GM12878 (cell line): ENCODE measurements around the gene STAG1. TPM values are rescaled to one million over a fixed set of nuclear protein-coding genes. Genes with fewer than 3 reads are reported as not detected.

ENCODE experiments used
- ATAC-seq: fragments of 200-7000 bp; cut with Tn5 transposase; 3 replicates; pipeline ENCODE4 v1.9.1; 2020; ENCODE audit warnings: mild to moderate bottlenecking, moderate library complexity
- BruUV-seq: library from RNA; stranded (reverse); fragments of 400-500 nt; replicated peaks from 2 replicates; lab custom pipeline; 2021; lab: Mats Ljungman, UMichigan
- CTCF ChIA-PET: fragments of 300-600 bp; sonication (Branson Sonifier 250); formaldehyde crosslinking; extraction: SDS; loops from one replicate; lab custom pipeline; 2021; ENCODE audit warnings: inconsistent platforms; lab: Yijun Ruan, JAX
- POLR2A ChIA-PET: fragments of 350-600 bp; formaldehyde crosslinking; extraction: SDS; loops from one replicate; lab custom pipeline; 2021; ENCODE audit warnings: inconsistent platforms; lab: Charles Lee
- RAD21 ChIA-PET: fragments of 300-600 bp; sonication (Branson Sonifier 250); formaldehyde crosslinking; loops from one replicate; lab custom pipeline; 2023; ENCODE audit warnings: antibody characterized with exemption; ENCODE audit not compliant: unreplicated experiment; lab: Charles Lee
- SMC1A ChIA-PET: fragments of 300-600 bp; sonication (Branson Sonifier 250); formaldehyde crosslinking; loops from one replicate; lab custom pipeline; 2023; ENCODE audit not compliant: unreplicated experiment, uncharacterized antibody; lab: Charles Lee
- DNase-seq: peaks from one replicate; pipeline ENCODE4 v3.0.0-alpha.2; 2011; ENCODE audit warnings: low read depth, low spot score
- FAIRE-seq: peaks from 3 replicates; lab custom pipeline; 2011; peaks lifted over from hg19 to GRCh38; lab: Jason Lieb, UNC
- H2AFZ ChIP-seq: 2 replicates; pipeline ENCODE4 v1.6.0; 2011; ENCODE audit warnings: low read depth, low read length, control low read depth; ENCODE audit not compliant: control insufficient read depth
- H3K27ac ChIP-seq: 2 replicates; pipeline ENCODE4 v1.5.1; 2011; ENCODE audit warnings: control low read depth; ENCODE audit not compliant: control insufficient read depth, insufficient read depth
- H3K27me3 ChIP-seq, 2 experiments: replicated peaks in 1 of 2; 2 replicates each; pipeline versions ENCODE4 v1.6.0 to v1.6.1; 2011; ENCODE audit warnings: low read length in 1 of 2; ENCODE audit not compliant: control insufficient read depth in 2 of 2, insufficient read depth in 2 of 2
- H3K36me3 ChIP-seq, 2 experiments: 2 replicates each; pipeline ENCODE4 v1.5.1; 2011; ENCODE audit warnings: low read length in 1 of 2; ENCODE audit not compliant: control insufficient read depth in 2 of 2, insufficient read depth in 2 of 2
- H3K4me1 ChIP-seq: 2 replicates; pipeline ENCODE4 v1.6.1; 2011; ENCODE audit warnings: mild to moderate bottlenecking, low read length, moderate library complexity, mixed read lengths; ENCODE audit not compliant: control insufficient read depth, insufficient read depth
- H3K4me2 ChIP-seq: 2 replicates; pipeline ENCODE4 v1.6.0; 2011; ENCODE audit warnings: control low read depth; ENCODE audit not compliant: control insufficient read depth, insufficient read depth
- H3K4me3 ChIP-seq: fragments of 200-600 bp; sonication (generic); 2 replicates; pipeline ENCODE4 v1.5.1; 2016
- H3K79me2 ChIP-seq: 2 replicates; pipeline ENCODE4 v1.6.0; 2011; ENCODE audit warnings: low read length; ENCODE audit not compliant: control insufficient read depth, insufficient read depth
- H3K9ac ChIP-seq: 2 replicates; pipeline ENCODE4 v1.8.0; 2011; ENCODE audit warnings: low read length, control low read depth, mixed read lengths; ENCODE audit not compliant: control insufficient read depth, insufficient read depth
- H3K9me3 ChIP-seq: replicated peaks from 3 replicates; pipeline ENCODE4 v1.5.1; 2011; ENCODE audit warnings: mild to moderate bottlenecking, low read length; ENCODE audit not compliant: control insufficient read depth, insufficient read depth
- H4K20me1 ChIP-seq: 2 replicates; pipeline ENCODE4 v1.6.0; 2011; ENCODE audit not compliant: control insufficient read depth, insufficient read depth
- CHD4 ChIP-seq: fragments of 200-600 bp; sonication (generic); IDR thresholded peaks from 2 replicates; pipeline ENCODE4 v1.6.1; 2016; ENCODE audit warnings: mild to moderate bottlenecking
- EED ChIP-seq: sonication (generic); IDR thresholded peaks from 2 replicates; pipeline ENCODE4 v1.6.1; 2016; ENCODE audit warnings: antibody characterized with exemption, low read depth
- IRF5 ChIP-seq: fragments of 450-650 bp; IDR thresholded peaks from 2 replicates; pipeline ENCODE4 v1.6.1; 2017; ENCODE audit warnings: borderline replicate concordance
- MLLT1 ChIP-seq: fragments of 450-650 bp; IDR thresholded peaks from 2 replicates; pipeline ENCODE4 v1.6.1; 2016; ENCODE audit warnings: mild to moderate bottlenecking
- PAX8 ChIP-seq: fragments of 450-650 bp; IDR thresholded peaks from 2 replicates; pipeline ENCODE4 v1.6.1; 2017; ENCODE audit warnings: mild to moderate bottlenecking, moderate library complexity
- RBBP5 ChIP-seq: fragments of 200-600 bp; sonication (generic); conservative IDR thresholded peaks from 2 replicates; pipeline ENCODE4 v1.6.1; 2016
- SKIL ChIP-seq: fragments of 450-650 bp; IDR thresholded peaks from 2 replicates; pipeline ENCODE4 v1.6.1; 2017; ENCODE audit warnings: mild to moderate bottlenecking, low read depth, inconsistent platforms; ENCODE audit not compliant: poor library complexity, severe bottlenecking
- SMC3 ChIP-seq: IDR thresholded peaks from 2 replicates; pipeline ENCODE4 v1.6.1; 2011; ENCODE audit warnings: low read length, improper control_type of control experiment, borderline replicate concordance
- TCF7 ChIP-seq: IDR thresholded peaks from 2 replicates; pipeline ENCODE4 v1.6.1; 2014; ENCODE audit warnings: antibody characterized with exemption, borderline replicate concordance
- WGBS: methylation state at CpG from one replicate; pipeline ENCODE4 v1.1.6; 2016; ENCODE audit warnings: low lambda C conversion rate; ENCODE audit not compliant: insufficient replicate concordance, insufficient coverage; ENCODE audit errors: missing lambda C conversion rate; 5-methylcytosine and 5-hydroxymethylcytosine counted together
- in situ Hi-C: fragments of 300-500 bp; cut with MboI; formaldehyde crosslinking; loops from 9 replicates; pipeline ENCODE4 v1.14.3; 2018; ENCODE audit warnings: mixed read lengths
- intact Hi-C: fragments of 100-400 bp; cut with micrococcal nuclease; formaldehyde crosslinking; loops from one replicate; pipeline ENCODE4 v1.14.2; 2022; ENCODE audit not compliant: unreplicated experiment
- polyA plus RNA-seq, 11 experiments: library from polyadenylated mRNA; depleted of rRNA in 4 of 11; unstranded in 6 of 11; stranded (reverse) in 5 of 11; fragments of >200 nt; fragmentation: Nextera tagmentation in 4 of 11; fragmentation: Illumina TruSeq in 1 of 11; extraction: Ambion mirVana in 4 of 11; extraction: Trizol in 1 of 11; gene quantifications; 1 replicate in 1 of 11; 2 replicates in 10 of 11; pipeline versions ENCODE4 v1.2.1 to v1.2.3, GENCODE V29; 2011 to 2016; ENCODE audit warnings: inconsistent platforms in 2 of 11, missing spikeins in 2 of 11, low read depth in 1 of 11
- total RNA-seq, 4 experiments: library from RNA; depleted of rRNA in 3 of 4; stranded (reverse); fragments of >200 nt in 3 of 4; fragmentation: Illumina TruSeq in 1 of 4; extraction: Trizol in 1 of 4; gene quantifications; 2 replicates each; pipeline versions ENCODE4 v1.2.1 to v1.2.3, GENCODE V29; 2013 to 2021

The STAG1 gene
- total and polyA plus RNA-seq, 10 of the 15 experiments (the other 5 are each of a cell fraction or from before 2014, with no cell fraction given) = 4.4 to 30.1 (median 20.2) TPM

GRCh38 chr3:136545664-136546268 lies 206.4 kb downstream of the STAG1 start (continued):
- TF ChIP-seq SKIL (no peak), SMC3 (peak; percentile 29; the same call in 1 of the 2 replicates), RBBP5 (no peak), MLLT1 (no peak)

DNA sequence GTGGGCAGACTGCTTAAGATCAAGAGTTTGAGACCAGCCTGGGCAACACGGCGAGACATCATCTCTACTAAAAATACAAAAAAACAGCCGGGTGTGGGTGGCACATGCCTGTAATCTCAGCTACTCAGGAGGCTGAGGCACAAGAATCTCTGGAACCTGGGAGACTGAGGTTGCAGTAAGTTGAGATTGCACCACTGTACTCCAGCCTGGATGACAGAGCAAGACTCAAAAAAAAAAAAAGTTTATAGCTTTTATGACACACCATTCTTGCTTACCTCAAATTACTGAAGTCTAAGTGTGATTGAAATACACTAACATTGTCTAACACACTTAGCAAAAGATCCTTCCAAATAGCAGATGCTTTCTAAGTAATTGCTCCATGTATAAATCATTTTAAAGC lies 207.6 kb downstream of the STAG1 start:
- POLR2A ChIA-PET = interaction anchor here (0.7 kb wide), 1 partner anchor 9 kb away, joined by 3 read pairs; no protein-coding TSS in a partner anchor
- SMC1A ChIA-PET = interaction anchor here (0.6 to 1.0 kb wide), 5 partner anchors 11 to 84 kb away, joined by 3 read pairs; no protein-coding TSS in a partner anchor

More for the DNA sequence above, 207.6 kb downstream of the STAG1 start:
- BruUV-seq = no TSS peak
- Histone ChIP-seq H3K27me3 (no peaks in the 10 kb centered on the region), H3K9ac (no peak overlapping the region), H2AFZ (no peak overlapping the region), H3K36me3 (no peaks in the 10 kb centered on the region), H3K79me2 (no peaks in the 10 kb centered on the region), H3K4me1 (no peaks in the 10 kb centered on the region), H3K27ac (no peak overlapping the region), H4K20me1 (no peaks in the 10 kb centered on the region), H3K4me3 (no peak overlapping the region), H3K9me3 (peaks cover 3% of the 10 kb centered on the region; the same call in 2 of the 3 replicates), H3K4me2 (no peak overlapping the region)
- DNase-seq (no peak), ATAC-seq (no peak), FAIRE-seq (no peak)
- CTCF ChIA-PET = interaction anchor here (0.6 to 5.8 kb wide), 8 partner anchors 9 to 457 kb away, joined by 3 to 47 read pairs (median 3); partner anchors contain the start of gene STAG1
- WGBS = 78% methylated on average over 3 of the region's 3 CpGs
- RAD21 ChIA-PET = interaction anchor here (4.3 kb wide), 1 partner anchor 208 kb away, joined by 43 read pairs; the partner anchor contains the start of gene STAG1
- in situ Hi-C loops (no loop called here), intact Hi-C loops (no loop called here)
- TF ChIP-seq CHD4 = no peak
- no peak for TF ChIP-seq PAX8
- no peak for TF ChIP-seq TCF7
- no peak for TF ChIP-seq EED
- no peak for TF ChIP-seq IRF5
